HepG2 (cell line): ENCODE data around the gene GDF11. TPM values are rescaled to one million over a fixed set of nuclear protein-coding genes. Genes with fewer than 3 reads are reported as not detected.
A peak's percentile ranks its signal among the peaks of the same experiment; 100 is the strongest.

Experiments used
- BORCS8-MEF2B ChIP-seq: sonication (generic); formaldehyde crosslinking; IDR thresholded peaks from 2 replicates; pipeline ENCODE4 v1.8.0; 2022; ENCODE audit warnings: mild to moderate bottlenecking, missing genetic modification reagents
- EZH2 ChIP-seq: conservative IDR thresholded peaks from 2 replicates; pipeline ENCODE4 v1.6.1; 2012; ENCODE audit warnings: mild to moderate bottlenecking, low read depth, low read length, moderate library complexity
- HMGA1 ChIP-seq: sonication (generic); formaldehyde crosslinking; conservative IDR thresholded peaks from 2 replicates; pipeline ENCODE4 v1.4.0; 2020; ENCODE audit warnings: missing genetic modification reagents
- JUND ChIP-seq: sonication (generic); formaldehyde crosslinking; IDR thresholded peaks from 2 replicates; pipeline ENCODE4 v1.8.0; 2022; ENCODE audit warnings: mild to moderate bottlenecking, missing genetic modification reagents
- KDM6A ChIP-seq: IDR thresholded peaks from 2 replicates; pipeline ENCODE4 v1.6.1; 2016; ENCODE audit warnings: low read depth
- PAF1 ChIP-seq: IDR thresholded peaks from 2 replicates; pipeline ENCODE4 v1.6.1; 2016; ENCODE audit warnings: missing genetic modification reagents, missing compliant biosample characterization
- PAWR ChIP-seq: sonication (generic); formaldehyde crosslinking; IDR thresholded peaks from 2 replicates; pipeline ENCODE4 v1.4.0; 2020; ENCODE audit warnings: missing genetic modification reagents, mild to moderate bottlenecking, borderline replicate concordance
- POLR2G ChIP-seq: fragments of 200-400 bp; formaldehyde crosslinking; IDR thresholded peaks from 2 replicates; pipeline ENCODE4 v1.6.1; 2018; ENCODE audit warnings: mild to moderate bottlenecking, low read depth, low read length, moderate library complexity
- RARA ChIP-seq: IDR thresholded peaks from 2 replicates; pipeline ENCODE4 v1.6.1; 2016; ENCODE audit warnings: missing genetic modification reagents, missing compliant biosample characterization
- RFXAP ChIP-seq: sonication (generic); formaldehyde crosslinking; IDR thresholded peaks from 2 replicates; pipeline ENCODE4 v1.4.0; 2020; ENCODE audit warnings: missing genetic modification reagents, borderline replicate concordance
- RORA ChIP-seq: sonication (generic); formaldehyde crosslinking; IDR thresholded peaks from 2 replicates; pipeline ENCODE4 v1.5.0; 2020; ENCODE audit warnings: mild to moderate bottlenecking, missing genetic modification reagents, moderate library complexity
- SP5 ChIP-seq: IDR thresholded peaks from 2 replicates; pipeline ENCODE4 v1.6.1; 2016; ENCODE audit warnings: low read depth, borderline replicate concordance
- STAG1 ChIP-seq: sonication (generic); formaldehyde crosslinking; IDR thresholded peaks from 2 replicates; pipeline ENCODE4 v1.4.0; 2020; ENCODE audit warnings: missing genetic modification reagents
- SUZ12 ChIP-seq: fragments of 150-350 bp; IDR thresholded peaks from 2 replicates; pipeline ENCODE4 v1.6.1; 2014; ENCODE audit warnings: low read depth, low read length
- TCF12 ChIP-seq, 2 experiments: fragments of 450-650 bp in 1 of 2; sonication (generic) in 1 of 2; formaldehyde crosslinking in 1 of 2; IDR thresholded peaks; 2 replicates each; pipeline versions ENCODE4 v1.6.1 to v1.8.0; 2017 to 2022; ENCODE audit warnings: antibody characterized with exemption in 1 of 2, mild to moderate bottlenecking in 1 of 2, missing genetic modification reagents in 1 of 2, moderate library complexity in 1 of 2
- YY1 ChIP-seq: IDR thresholded peaks from 2 replicates; pipeline ENCODE4 v1.6.1; 2011; ENCODE audit warnings: low read length, low read depth, moderate library complexity, mild to moderate bottlenecking; ENCODE audit not compliant: insufficient read depth, insufficient replicate concordance
- ZNF232 ChIP-seq: sonication (generic); formaldehyde crosslinking; IDR thresholded peaks from 2 replicates; pipeline ENCODE4 v1.4.0; 2020; ENCODE audit warnings: missing genetic modification reagents, borderline replicate concordance
- ZNF329 ChIP-seq: sonication (generic); formaldehyde crosslinking; IDR thresholded peaks from 2 replicates; pipeline ENCODE4 v1.9.0; 2021; ENCODE audit warnings: low read depth, mild to moderate bottlenecking, missing genetic modification reagents
- ZNF350 ChIP-seq: sonication (generic); formaldehyde crosslinking; IDR thresholded peaks from 2 replicates; pipeline ENCODE4 v1.4.0; 2020; ENCODE audit warnings: mild to moderate bottlenecking, low read depth, missing genetic modification reagents, borderline replicate concordance
- ZNF761 ChIP-seq: sonication (generic); formaldehyde crosslinking; conservative IDR thresholded peaks from 2 replicates; pipeline ENCODE4 v1.4.0; 2020; ENCODE audit warnings: mild to moderate bottlenecking, missing genetic modification reagents
- ZSCAN31 ChIP-seq: sonication (generic); formaldehyde crosslinking; IDR thresholded peaks from 2 replicates; pipeline ENCODE4 v1.5.0; 2020; ENCODE audit warnings: low read depth, mild to moderate bottlenecking, missing genetic modification reagents
- polyA plus RNA-seq, 8 experiments: library from polyadenylated mRNA; depleted of rRNA in 3 of 8; stranded (reverse) in 7 of 8; unstranded in 1 of 8; fragments of >200 nt; fragmentation: Illumina TruSeq in 4 of 8; extraction: Trizol in 4 of 8; gene quantifications; 2 replicates each; pipeline versions ENCODE4 v1.2.1 to v1.2.3, GENCODE V29; 2011 to 2016; ENCODE audit warnings: low read depth in 4 of 8, missing spikeins in 1 of 8, mixed read lengths in 1 of 8; ENCODE audit not compliant: insufficient read depth in 1 of 8
- total RNA-seq, 5 experiments: library from RNA; depleted of rRNA; stranded (reverse); fragments of >200 nt; fragmentation: Illumina TruSeq; extraction: Trizol; gene quantifications; 2 replicates each; pipeline ENCODE4 v1.2.3, GENCODE V29; 2016; ENCODE audit warnings: low read depth in 1 of 5
- TF ChIP-seq, protein P1 (sequence below): sonication (generic); formaldehyde crosslinking; IDR thresholded peaks from 2 replicates; pipeline ENCODE4 v1.4.0; 2020; ENCODE audit warnings: missing genetic modification reagents
- TF ChIP-seq, protein P2 (sequence below): IDR thresholded peaks from 2 replicates; pipeline ENCODE4 v1.6.1; 2018; ENCODE audit warnings: missing genetic modification reagents
- TF ChIP-seq, protein P3 (sequence below): sonication (generic); formaldehyde crosslinking; IDR thresholded peaks from 2 replicates; pipeline ENCODE4 v1.5.1; 2020; ENCODE audit warnings: missing genetic modification reagents, mild to moderate bottlenecking, borderline replicate concordance
- TF ChIP-seq, protein P4 (sequence below): IDR thresholded peaks from 2 replicates; pipeline ENCODE4 v1.6.1; 2016; ENCODE audit warnings: missing compliant biosample characterization, missing genetic modification reagents, borderline replicate concordance
- TF ChIP-seq, protein P5 (sequence below): IDR thresholded peaks from 2 replicates; pipeline ENCODE4 v1.6.1; 2016; ENCODE audit warnings: missing genetic modification reagents, missing compliant biosample characterization

The GDF11 gene
- total and polyA plus RNA-seq, 2 of the 13 experiments (the other 11 are each of a cell fraction or from before 2014, with no cell fraction given): 0.63 to 1.5 TPM

DNA sequence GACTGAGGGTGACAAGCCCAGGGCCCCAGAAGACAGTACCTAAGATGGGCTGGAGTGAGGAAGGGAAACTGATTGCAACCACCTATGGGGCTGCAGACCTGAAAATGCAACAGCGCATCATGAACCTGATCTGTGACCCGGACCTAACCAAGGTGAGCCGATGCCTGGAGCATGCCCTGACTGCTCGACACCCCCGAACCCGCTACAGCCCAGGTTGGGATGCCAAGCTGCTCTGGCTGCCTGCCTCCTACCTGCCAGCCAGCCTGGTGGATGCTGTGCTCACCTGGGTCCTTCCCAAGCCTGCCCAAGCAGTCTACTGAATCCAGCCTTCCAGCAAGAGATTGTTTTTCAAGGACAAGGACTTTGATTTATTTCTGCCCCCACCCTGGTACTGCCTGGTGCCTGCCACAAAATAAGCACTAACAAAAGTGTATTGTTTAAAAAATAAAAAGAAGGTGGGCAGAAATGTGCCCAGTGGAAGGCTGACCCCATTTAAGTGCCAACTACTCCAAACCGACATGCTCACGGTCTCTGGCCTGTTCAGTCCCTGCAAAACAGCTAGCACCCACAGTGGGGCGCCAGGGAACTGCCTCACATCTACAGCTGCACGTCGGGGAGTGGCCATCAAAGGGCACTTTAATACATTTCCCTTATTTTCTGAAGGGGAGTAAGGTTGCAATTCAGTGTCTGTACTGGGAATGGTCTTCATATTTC is 18.5 kb upstream of the GDF11 start (continued):
- TF ChIP-seq STAG1 (CRISPR knock-in tag) (peak; percentile 73), BORCS8-MEF2B (CRISPR knock-in tag) (no peak), KDM6A (no peak), ZNF761 (CRISPR knock-in tag) (no peak), YY1 (no peak), ZNF350 (CRISPR knock-in tag) (0 out of 2 replicates have a peak, but pooled peaks have one; percentile 13), RARA (CRISPR knock-in tag) (no peak), SP5 (CRISPR knock-in tag) (no peak), RORA (CRISPR knock-in tag) (no peak), RFXAP (no peak), HMGA1 (CRISPR knock-in tag) (no peak), EZH2 (no peak), PAWR (no peak), ZSCAN31 (CRISPR knock-in tag) (no peak), JUND (CRISPR knock-in tag) (no peak), ZNF329 (no peak), POLR2G (0 out of 2 replicates have a peak, but pooled peaks have one; percentile 9), ZNF232 (CRISPR knock-in tag) (no peak), SUZ12 (no peak), TCF12 (IDR thresholded peaks at IDR 0.05) (no peak), TCF12 (CRISPR knock-in tag; IDR thresholded peaks at IDR 0.05) (no peak), PAF1 (CRISPR knock-in tag) (no peak)
- TF ChIP-seq, protein P1, sequence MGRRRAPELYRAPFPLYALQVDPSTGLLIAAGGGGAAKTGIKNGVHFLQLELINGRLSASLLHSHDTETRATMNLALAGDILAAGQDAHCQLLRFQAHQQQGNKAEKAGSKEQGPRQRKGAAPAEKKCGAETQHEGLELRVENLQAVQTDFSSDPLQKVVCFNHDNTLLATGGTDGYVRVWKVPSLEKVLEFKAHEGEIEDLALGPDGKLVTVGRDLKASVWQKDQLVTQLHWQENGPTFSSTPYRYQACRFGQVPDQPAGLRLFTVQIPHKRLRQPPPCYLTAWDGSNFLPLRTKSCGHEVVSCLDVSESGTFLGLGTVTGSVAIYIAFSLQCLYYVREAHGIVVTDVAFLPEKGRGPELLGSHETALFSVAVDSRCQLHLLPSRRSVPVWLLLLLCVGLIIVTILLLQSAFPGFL: no peak
- TF ChIP-seq, protein P2, sequence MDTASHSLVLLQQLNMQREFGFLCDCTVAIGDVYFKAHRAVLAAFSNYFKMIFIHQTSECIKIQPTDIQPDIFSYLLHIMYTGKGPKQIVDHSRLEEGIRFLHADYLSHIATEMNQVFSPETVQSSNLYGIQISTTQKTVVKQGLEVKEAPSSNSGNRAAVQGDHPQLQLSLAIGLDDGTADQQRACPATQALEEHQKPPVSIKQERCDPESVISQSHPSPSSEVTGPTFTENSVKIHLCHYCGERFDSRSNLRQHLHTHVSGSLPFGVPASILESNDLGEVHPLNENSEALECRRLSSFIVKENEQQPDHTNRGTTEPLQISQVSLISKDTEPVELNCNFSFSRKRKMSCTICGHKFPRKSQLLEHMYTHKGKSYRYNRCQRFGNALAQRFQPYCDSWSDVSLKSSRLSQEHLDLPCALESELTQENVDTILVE: no peak
- TF ChIP-seq, protein P3, sequence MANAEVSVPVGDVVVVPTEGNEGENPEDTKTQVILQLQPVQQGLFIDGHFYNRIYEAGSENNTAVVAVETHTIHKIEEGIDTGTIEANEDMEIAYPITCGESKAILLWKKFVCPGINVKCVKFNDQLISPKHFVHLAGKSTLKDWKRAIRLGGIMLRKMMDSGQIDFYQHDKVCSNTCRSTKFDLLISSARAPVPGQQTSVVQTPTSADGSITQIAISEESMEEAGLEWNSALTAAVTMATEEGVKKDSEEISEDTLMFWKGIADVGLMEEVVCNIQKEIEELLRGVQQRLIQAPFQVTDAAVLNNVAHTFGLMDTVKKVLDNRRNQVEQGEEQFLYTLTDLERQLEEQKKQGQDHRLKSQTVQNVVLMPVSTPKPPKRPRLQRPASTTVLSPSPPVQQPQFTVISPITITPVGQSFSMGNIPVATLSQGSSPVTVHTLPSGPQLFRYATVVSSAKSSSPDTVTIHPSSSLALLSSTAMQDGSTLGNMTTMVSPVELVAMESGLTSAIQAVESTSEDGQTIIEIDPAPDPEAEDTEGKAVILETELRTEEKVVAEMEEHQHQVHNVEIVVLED: no peak
- TF ChIP-seq, protein P4, sequence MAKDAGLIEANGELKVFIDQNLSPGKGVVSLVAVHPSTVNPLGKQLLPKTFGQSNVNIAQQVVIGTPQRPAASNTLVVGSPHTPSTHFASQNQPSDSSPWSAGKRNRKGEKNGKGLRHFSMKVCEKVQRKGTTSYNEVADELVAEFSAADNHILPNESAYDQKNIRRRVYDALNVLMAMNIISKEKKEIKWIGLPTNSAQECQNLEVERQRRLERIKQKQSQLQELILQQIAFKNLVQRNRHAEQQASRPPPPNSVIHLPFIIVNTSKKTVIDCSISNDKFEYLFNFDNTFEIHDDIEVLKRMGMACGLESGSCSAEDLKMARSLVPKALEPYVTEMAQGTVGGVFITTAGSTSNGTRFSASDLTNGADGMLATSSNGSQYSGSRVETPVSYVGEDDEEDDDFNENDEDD (CRISPR knock-in tag): no peak
- TF ChIP-seq, protein P5, sequence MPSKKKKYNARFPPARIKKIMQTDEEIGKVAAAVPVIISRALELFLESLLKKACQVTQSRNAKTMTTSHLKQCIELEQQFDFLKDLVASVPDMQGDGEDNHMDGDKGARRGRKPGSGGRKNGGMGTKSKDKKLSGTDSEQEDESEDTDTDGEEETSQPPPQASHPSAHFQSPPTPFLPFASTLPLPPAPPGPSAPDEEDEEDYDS (CRISPR knock-in tag): no peak
